Suprapubic skin (tissue), 4 donors: ENCODE data around the gene CTF1.

Experiments
- EP300 ChIP-seq: sonication (generic); formaldehyde crosslinking; IDR thresholded peaks from one replicate; pipeline ENCODE4 v1.6.1; 2017; ENCODE audit warnings: antibody characterized with exemption
- POLR2A ChIP-seq, 2 donors: fragments of 450-650 bp; IDR thresholded peaks; one replicate each; pipeline ENCODE4 v1.6.1; 2017; ENCODE audit warnings: antibody characterized with exemption in 2 of 2, mild to moderate bottlenecking in 2 of 2, moderate library complexity in 2 of 2
- POLR2AphosphoS5 ChIP-seq, 3 donors: sonication (generic); formaldehyde crosslinking; IDR thresholded peaks; one replicate each; pipeline ENCODE4 v1.6.1; 2017; ENCODE audit warnings: antibody characterized with exemption in 3 of 3
- TF ChIP-seq, protein P1 (sequence below), 2 donors: fragments of 200-600 bp in 1 of 2; fragments of 450-650 bp in 1 of 2; sonication (generic) in 1 of 2; IDR thresholded peaks; one replicate each; pipeline ENCODE4 v1.5.1; 2016 to 2019; ENCODE audit warnings: antibody characterized with exemption in 2 of 2, mild to moderate bottlenecking in 1 of 2, moderate library complexity in 1 of 2

DNA sequence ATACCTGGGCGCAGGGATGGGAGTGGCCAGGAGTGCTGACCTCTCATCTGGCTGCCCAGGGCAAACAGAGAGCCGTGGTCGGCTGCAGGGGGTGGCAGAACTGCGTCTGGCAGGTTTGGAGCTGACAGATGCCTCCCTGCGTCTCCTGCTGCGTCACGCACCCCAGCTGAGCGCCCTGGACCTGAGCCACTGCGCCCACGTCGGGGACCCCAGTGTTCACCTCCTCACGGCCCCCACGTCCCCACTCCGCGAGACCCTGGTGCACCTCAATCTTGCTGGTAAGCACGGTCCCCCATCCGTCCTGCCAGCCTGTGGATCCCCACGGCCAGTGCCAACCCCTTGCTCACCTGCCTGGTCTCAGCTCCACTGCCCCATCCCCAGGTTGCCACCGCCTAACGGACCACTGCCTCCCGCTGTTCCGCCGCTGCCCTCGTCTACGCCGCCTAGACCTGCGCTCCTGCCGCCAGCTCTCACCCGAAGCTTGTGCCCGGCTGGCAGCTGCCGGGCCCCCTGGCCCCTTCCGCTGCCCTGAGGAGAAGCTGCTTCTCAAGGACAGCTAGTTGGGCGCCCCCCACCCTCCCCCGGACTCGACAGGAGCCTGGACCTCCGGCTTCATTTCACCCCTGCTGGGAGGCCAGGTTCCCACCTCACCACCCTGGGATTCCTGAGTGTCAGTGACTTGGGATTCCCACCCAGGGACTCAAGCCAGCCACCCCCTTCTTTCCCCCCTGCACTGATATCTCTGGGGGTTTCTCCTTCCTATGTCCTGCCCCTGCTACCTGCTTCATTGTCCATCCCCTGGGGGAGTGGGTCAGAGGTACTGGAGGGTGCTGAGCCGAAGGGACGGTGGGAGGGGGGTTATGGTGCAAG lies 50.5 kb downstream of the CTF1 start:
- TF ChIP-seq POLR2A (IDR thresholded peaks at IDR 0.05) (no peak), POLR2AphosphoS5 (IDR thresholded peaks at IDR 0.05) (no peak), EP300 (no peak)
- TF ChIP-seq, protein P1, sequence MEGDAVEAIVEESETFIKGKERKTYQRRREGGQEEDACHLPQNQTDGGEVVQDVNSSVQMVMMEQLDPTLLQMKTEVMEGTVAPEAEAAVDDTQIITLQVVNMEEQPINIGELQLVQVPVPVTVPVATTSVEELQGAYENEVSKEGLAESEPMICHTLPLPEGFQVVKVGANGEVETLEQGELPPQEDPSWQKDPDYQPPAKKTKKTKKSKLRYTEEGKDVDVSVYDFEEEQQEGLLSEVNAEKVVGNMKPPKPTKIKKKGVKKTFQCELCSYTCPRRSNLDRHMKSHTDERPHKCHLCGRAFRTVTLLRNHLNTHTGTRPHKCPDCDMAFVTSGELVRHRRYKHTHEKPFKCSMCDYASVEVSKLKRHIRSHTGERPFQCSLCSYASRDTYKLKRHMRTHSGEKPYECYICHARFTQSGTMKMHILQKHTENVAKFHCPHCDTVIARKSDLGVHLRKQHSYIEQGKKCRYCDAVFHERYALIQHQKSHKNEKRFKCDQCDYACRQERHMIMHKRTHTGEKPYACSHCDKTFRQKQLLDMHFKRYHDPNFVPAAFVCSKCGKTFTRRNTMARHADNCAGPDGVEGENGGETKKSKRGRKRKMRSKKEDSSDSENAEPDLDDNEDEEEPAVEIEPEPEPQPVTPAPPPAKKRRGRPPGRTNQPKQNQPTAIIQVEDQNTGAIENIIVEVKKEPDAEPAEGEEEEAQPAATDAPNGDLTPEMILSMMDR (IDR thresholded peaks at IDR 0.05), result no peak
